ENCODE results near the gene ATXN10. TPM values are rescaled to one million over a fixed set of nuclear protein-coding genes. Genes with fewer than 3 reads are reported as not detected.

ATXN10 gene
- total and polyA plus RNA-seq, 2 donors (not counting 1 experiment from before 2014, with no cell fraction given), result 52.3 to 95.5 TPM

DNA sequence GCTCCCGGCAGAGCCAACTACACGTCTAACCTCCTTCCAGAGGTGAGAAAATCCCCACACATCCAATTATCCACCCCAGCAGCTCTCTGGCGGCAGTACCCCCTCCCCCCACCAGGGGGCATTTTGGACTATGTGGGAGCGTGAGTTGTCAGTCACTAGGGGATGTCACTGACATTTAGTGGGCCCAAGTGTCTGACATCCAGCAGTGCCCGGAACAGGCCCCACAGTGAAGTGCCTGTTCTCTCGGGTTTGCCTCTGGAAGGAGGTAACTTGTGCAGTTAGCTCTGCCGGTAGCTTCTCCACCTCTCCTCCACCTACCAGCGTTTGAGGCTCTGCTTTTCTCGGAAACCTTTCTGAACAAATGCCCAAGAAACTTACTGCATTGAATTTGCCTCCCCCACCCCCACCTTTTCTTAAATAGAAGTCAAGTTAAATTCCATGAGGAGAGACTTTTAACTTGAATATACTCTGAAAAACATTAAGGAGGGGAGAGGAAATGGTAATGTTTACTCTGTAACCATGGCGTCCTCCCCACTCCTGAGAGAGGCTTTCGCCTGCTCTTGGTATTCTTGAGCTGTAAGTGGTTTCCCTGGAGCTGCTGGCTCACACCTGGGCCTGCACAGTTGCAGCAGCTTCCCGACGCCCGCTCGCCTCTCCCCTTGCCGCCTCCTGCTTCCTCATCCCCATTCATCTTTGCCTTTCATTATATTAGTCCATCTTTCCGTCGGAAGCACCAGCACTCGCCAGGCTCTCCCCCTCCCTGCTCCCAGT lies 192.5 kb downstream of the ATXN10 start:
- TF ChIP-seq, protein P1, sequence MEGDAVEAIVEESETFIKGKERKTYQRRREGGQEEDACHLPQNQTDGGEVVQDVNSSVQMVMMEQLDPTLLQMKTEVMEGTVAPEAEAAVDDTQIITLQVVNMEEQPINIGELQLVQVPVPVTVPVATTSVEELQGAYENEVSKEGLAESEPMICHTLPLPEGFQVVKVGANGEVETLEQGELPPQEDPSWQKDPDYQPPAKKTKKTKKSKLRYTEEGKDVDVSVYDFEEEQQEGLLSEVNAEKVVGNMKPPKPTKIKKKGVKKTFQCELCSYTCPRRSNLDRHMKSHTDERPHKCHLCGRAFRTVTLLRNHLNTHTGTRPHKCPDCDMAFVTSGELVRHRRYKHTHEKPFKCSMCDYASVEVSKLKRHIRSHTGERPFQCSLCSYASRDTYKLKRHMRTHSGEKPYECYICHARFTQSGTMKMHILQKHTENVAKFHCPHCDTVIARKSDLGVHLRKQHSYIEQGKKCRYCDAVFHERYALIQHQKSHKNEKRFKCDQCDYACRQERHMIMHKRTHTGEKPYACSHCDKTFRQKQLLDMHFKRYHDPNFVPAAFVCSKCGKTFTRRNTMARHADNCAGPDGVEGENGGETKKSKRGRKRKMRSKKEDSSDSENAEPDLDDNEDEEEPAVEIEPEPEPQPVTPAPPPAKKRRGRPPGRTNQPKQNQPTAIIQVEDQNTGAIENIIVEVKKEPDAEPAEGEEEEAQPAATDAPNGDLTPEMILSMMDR (IDR thresholded peaks at IDR 0.05), result peak; percentile 99
- no peak for TF ChIP-seq EZH2 (IDR thresholded peaks at IDR 0.05; ENCODE audit: borderline replicate concordance, insufficient read depth, low read depth, low read length, poor library complexity, severe bottlenecking)
- intact Hi-C loops (cut with micrococcal nuclease), result loop anchor here (1.0 kb wide), 1 partner anchor 219 kb away; no protein-coding TSS in a partner anchor
- ATAC-seq (ENCODE audit: low read depth), result peak; percentile 94
- H3K79me2 ChIP-seq (ENCODE audit: control insufficient read depth, insufficient read depth, low read length), result no peaks in the 10 kb centered on the region
- ChIA-PET POLR2A (no interaction called here), CTCF (interaction anchor here (0.6 to 4.3 kb wide), 29 partner anchors 10 to 473 kb away, joined by 3 to 45 read pairs (median 4); no protein-coding TSS in a partner anchor)
- H3K27me3 Mint-ChIP-seq, result peaks cover 32% of the 10 kb centered on the region
- no peak overlapping the region for H2AFZ ChIP-seq (ENCODE audit: insufficient read depth, low read depth, low read length, poor library complexity, severe bottlenecking)
- no peak overlapping the region for H3K9ac ChIP-seq (ENCODE audit: low read length)
- H3K9me3 Mint-ChIP-seq (ENCODE audit: insufficient read depth), result no peaks in the 10 kb centered on the region
- no peak overlapping the region for H3K27ac ChIP-seq (ENCODE audit: low read length in 2 of 2)
- no peak overlapping the region for H3K27ac Mint-ChIP-seq
- peaks cover 0 to 29% (median 16%) of the 10 kb centered on the region in 4 experiments for H3K27me3 ChIP-seq (replicated peaks in 1 of 4; ENCODE audit: control extremely low read depth in 1 of 4, control insufficient read depth in 3 of 4, insufficient read depth in 4 of 4, low read length in 3 of 4)
- no peak overlapping the region for H3K4me3 ChIP-seq (ENCODE audit: control extremely low read depth in 1 of 5, extremely low read depth in 1 of 5, insufficient read depth in 1 of 5, low read depth in 2 of 5, low read length in 4 of 5)
- no peak overlapping the region for H3K4me2 ChIP-seq (replicated peaks; ENCODE audit: low read depth, low read length, poor library complexity, severe bottlenecking)
- no peaks in the 10 kb centered on the region for H3K36me3 ChIP-seq (replicated peaks in 1 of 2; ENCODE audit: control extremely low read depth in 1 of 2, control insufficient read depth in 1 of 2, extremely low read depth in 1 of 2, insufficient read depth in 2 of 2, low read length in 1 of 2)
- peaks cover 9% of the 10 kb centered on the region for H3K4me1 Mint-ChIP-seq
- peaks cover 0 to 21% (median 2%) of the 10 kb centered on the region in 3 donors for H3K9me3 ChIP-seq (ENCODE audit: control extremely low read depth in 1 of 3, control insufficient read depth in 2 of 3, insufficient read depth in 1 of 3, low read length in 2 of 3)
- no peaks in the 10 kb centered on the region for H4K20me1 ChIP-seq (ENCODE audit: control insufficient read depth, insufficient read depth, low read length, poor library complexity, severe bottlenecking)
- WGBS (ENCODE audit: insufficient coverage), result 31% methylated on average over 12 of the region's 19 CpGs
- H3K4me1 ChIP-seq (ENCODE audit: control insufficient read depth in 2 of 2, insufficient read depth in 2 of 2, low read length in 2 of 2), result no peaks in the 10 kb centered on the region
- H3K4me3 Mint-ChIP-seq, result no peak overlapping the region
- DNase-seq, result peak; percentile 73

DNA sequence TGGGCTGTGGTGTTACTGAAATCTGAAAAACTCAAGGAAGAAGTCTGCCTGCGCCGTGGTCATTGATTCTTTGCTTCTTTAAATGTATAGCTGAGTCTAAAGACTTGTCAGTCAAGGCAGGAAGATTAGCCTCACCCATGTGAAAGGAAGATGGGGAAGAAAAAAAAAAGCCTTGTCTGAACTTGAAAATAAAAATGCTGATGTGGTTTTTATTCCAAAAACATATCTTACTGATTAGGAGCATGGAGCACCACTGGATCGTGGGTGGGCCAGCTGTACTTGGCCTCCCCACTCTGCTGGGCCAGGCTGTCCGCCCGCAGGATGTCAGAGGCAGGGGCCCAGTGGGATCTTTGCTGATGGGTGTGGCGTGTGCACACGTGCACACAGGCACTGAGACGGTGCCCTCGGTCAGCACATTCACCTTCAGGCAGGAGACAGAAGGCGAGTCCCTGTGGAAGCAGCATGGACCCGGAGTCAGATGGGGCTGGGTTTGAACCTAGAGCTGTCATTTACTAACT lies 193.4 kb downstream of the ATXN10 start:
- ChIA-PET CTCF (interaction anchor here (0.7 to 4.3 kb wide), 12 partner anchors 9 to 293 kb away, joined by 3 to 45 read pairs (median 6); no protein-coding TSS in a partner anchor), POLR2A (no interaction called here)
- WGBS (ENCODE audit: insufficient coverage), result 86% methylated on average over 11 of the region's 11 CpGs
- Mint-ChIP-seq H3K27me3 (peaks cover 34% of the 10 kb centered on the region), H3K4me3 (no peak overlapping the region), H3K9me3 (ENCODE audit: insufficient read depth) (no peaks in the 10 kb centered on the region), H3K27ac (no peak overlapping the region), H3K4me1 (peaks cover 9% of the 10 kb centered on the region)
- H2AFZ ChIP-seq (ENCODE audit: insufficient read depth, low read depth, low read length, poor library complexity, severe bottlenecking), result no peak overlapping the region
- H4K20me1 ChIP-seq (ENCODE audit: control insufficient read depth, insufficient read depth, low read length, poor library complexity, severe bottlenecking), result no peaks in the 10 kb centered on the region
- no peak for TF ChIP-seq EZH2 (IDR thresholded peaks at IDR 0.05; ENCODE audit: borderline replicate concordance, insufficient read depth, low read depth, low read length, poor library complexity, severe bottlenecking)
- TF ChIP-seq, protein P1 (IDR thresholded peaks at IDR 0.05), result no peak
- intact Hi-C loops (cut with micrococcal nuclease), result loop anchor here (1.0 kb wide), 1 partner anchor 220 kb away; no protein-coding TSS in a partner anchor
- DNase-seq (no peak), ATAC-seq (ENCODE audit: low read depth) (no peak)
- no peak overlapping the region for H3K4me3 ChIP-seq (ENCODE audit: control extremely low read depth in 1 of 5, extremely low read depth in 1 of 5, insufficient read depth in 1 of 5, low read depth in 2 of 5, low read length in 4 of 5)
- no peak overlapping the region for H3K9ac ChIP-seq (ENCODE audit: low read length)
- no peak overlapping the region for H3K27ac ChIP-seq (ENCODE audit: low read length in 2 of 2)
- peaks cover 0 to 34% (median 16%) of the 10 kb centered on the region in 4 experiments for H3K27me3 ChIP-seq (replicated peaks in 1 of 4; ENCODE audit: control extremely low read depth in 1 of 4, control insufficient read depth in 3 of 4, insufficient read depth in 4 of 4, low read length in 3 of 4)
- H3K4me2 ChIP-seq (replicated peaks; ENCODE audit: low read depth, low read length, poor library complexity, severe bottlenecking), result no peak overlapping the region
- no peaks in the 10 kb centered on the region for H3K36me3 ChIP-seq (replicated peaks in 1 of 2; ENCODE audit: control extremely low read depth in 1 of 2, control insufficient read depth in 1 of 2, extremely low read depth in 1 of 2, insufficient read depth in 2 of 2, low read length in 1 of 2)
- no peaks in the 10 kb centered on the region for H3K4me1 ChIP-seq (ENCODE audit: control insufficient read depth in 2 of 2, insufficient read depth in 2 of 2, low read length in 2 of 2)
- peaks cover 0 to 18% (median 2%) of the 10 kb centered on the region in 3 donors for H3K9me3 ChIP-seq (ENCODE audit: control extremely low read depth in 1 of 3, control insufficient read depth in 2 of 3, insufficient read depth in 1 of 3, low read length in 2 of 3)
- H3K79me2 ChIP-seq (ENCODE audit: control insufficient read depth, insufficient read depth, low read length), result no peaks in the 10 kb centered on the region
